Keratinocyte (primary cell): ENCODE measurements around the gene STYXL1. TPM values are rescaled to one million over a fixed set of nuclear protein-coding genes. Genes with fewer than 3 reads are reported as not detected.

Experiments
- DNase-seq: peaks from one replicate; pipeline ENCODE4 v3.0.0-alpha.2; 2011; ENCODE audit warnings: low read depth, missing footprints, low spot score
- FAIRE-seq: peaks from 2 replicates; lab custom pipeline; 2011; peaks lifted over from hg19 to GRCh38; lab: Jason Lieb, UNC
- H2AFZ ChIP-seq: 2 replicates; pipeline ENCODE4 v1.6.0; 2012; ENCODE audit warnings: low read length, control low read depth, inconsistent platforms; ENCODE audit not compliant: control insufficient read depth
- H3K27ac ChIP-seq: 2 replicates; pipeline ENCODE4 v1.5.1; 2011; ENCODE audit warnings: low read length; ENCODE audit not compliant: control insufficient read depth, insufficient read depth
- H3K27me3 ChIP-seq: 3 replicates; pipeline ENCODE4 v1.6.0; 2011; ENCODE audit warnings: low read length; ENCODE audit not compliant: control insufficient read depth, insufficient read depth; ENCODE audit errors: extremely low read depth
- H3K36me3 ChIP-seq, 2 experiments: 2 replicates in 1 of 2; 3 replicates in 1 of 2; pipeline ENCODE4 v1.5.1; 2011; ENCODE audit warnings: low read length in 2 of 2, mild to moderate bottlenecking in 1 of 2; ENCODE audit not compliant: control insufficient read depth in 2 of 2, insufficient read depth in 2 of 2; ENCODE audit errors: extremely low read depth in 1 of 2
- H3K4me1 ChIP-seq: 3 replicates; pipeline ENCODE4 v1.5.1; 2011; ENCODE audit warnings: low read length; ENCODE audit not compliant: control insufficient read depth, insufficient read depth; ENCODE audit errors: extremely low read depth
- H3K4me2 ChIP-seq: 3 replicates; pipeline ENCODE4 v1.6.0; 2011; ENCODE audit warnings: low read depth, low read length; ENCODE audit not compliant: control insufficient read depth, insufficient read depth; ENCODE audit errors: extremely low read depth
- H3K4me3 ChIP-seq, 3 experiments: fragments of 200-600 bp in 1 of 3; sonication (generic) in 1 of 3; 2 replicates in 2 of 3; 3 replicates in 1 of 3; pipeline ENCODE4 v1.5.1; 2011 to 2016; ENCODE audit warnings: low read length in 3 of 3, mild to moderate bottlenecking in 3 of 3, control low read depth in 2 of 3, inconsistent platforms in 1 of 3, low read depth in 1 of 3, mixed read lengths in 1 of 3, mixed run types in 1 of 3, moderate library complexity in 1 of 3; ENCODE audit not compliant: control insufficient read depth in 2 of 3, insufficient read depth in 2 of 3; ENCODE audit errors: extremely low read depth in 1 of 3
- H3K79me2 ChIP-seq: 2 replicates; pipeline ENCODE4 v1.6.0; 2012; ENCODE audit warnings: low read length; ENCODE audit not compliant: control insufficient read depth, insufficient read depth
- H3K9ac ChIP-seq: 3 replicates; pipeline ENCODE4 v1.6.0; 2011; ENCODE audit warnings: low read length; ENCODE audit not compliant: control insufficient read depth, insufficient read depth; ENCODE audit errors: extremely low read depth
- H3K9me1 ChIP-seq: 3 replicates; pipeline ENCODE4 v1.6.0; 2011; ENCODE audit warnings: low read length; ENCODE audit not compliant: control insufficient read depth, insufficient read depth; ENCODE audit errors: extremely low read depth
- H3K9me3 ChIP-seq: 2 replicates; pipeline ENCODE4 v1.5.1; 2012; ENCODE audit warnings: low read depth, low read length; ENCODE audit not compliant: control insufficient read depth
- H4K20me1 ChIP-seq: 3 replicates; pipeline ENCODE4 v1.6.0; 2011; ENCODE audit warnings: low read length; ENCODE audit not compliant: control insufficient read depth, insufficient read depth; ENCODE audit errors: extremely low read depth
- EZH2 ChIP-seq: IDR thresholded peaks from one replicate; pipeline ENCODE4 v1.6.1; 2012; ENCODE audit warnings: inconsistent platforms, mild to moderate bottlenecking, low read length, moderate library complexity
- dilution Hi-C: fragments of 300-500 bp; cut with MboI; formaldehyde crosslinking; loops from one replicate; pipeline ENCODE4 v1.7.0; 2020; ENCODE audit warnings: low sequenced_read_pairs; ENCODE audit not compliant: extremely low pct_ligation_motif_present
- polyA plus RNA-seq, 5 experiments: library from polyadenylated mRNA; depleted of rRNA in 3 of 5; stranded (reverse) in 3 of 5; stranded (forward) in 1 of 5; unstranded in 1 of 5; fragments of >200 nt; gene quantifications; 1 replicate in 1 of 5; 2 replicates in 3 of 5; 3 replicates in 1 of 5; pipeline versions ENCODE4 v1.2.1 to v1.2.3, GENCODE V29; 2011 to 2012; ENCODE audit warnings: missing spikeins in 2 of 5, low read depth in 1 of 5, low replicate concordance in 1 of 5
- TF ChIP-seq, protein P1 (sequence below), 3 experiments: IDR thresholded peaks in 1 of 3; conservative IDR thresholded peaks in 1 of 3; optimal IDR thresholded peaks in 1 of 3; 2 replicates in 2 of 3; 3 replicates in 1 of 3; pipeline versions ENCODE3 to v1.5.1; 2011; ENCODE audit warnings: low read length in 3 of 3, mild to moderate bottlenecking in 3 of 3, moderate library complexity in 2 of 3, control low read depth in 1 of 3, inconsistent platforms in 1 of 3; ENCODE audit not compliant: insufficient read depth in 2 of 3; ENCODE audit errors: extremely low read depth in 1 of 3

STYXL1 gene
- polyA plus RNA-seq, 1 donor (not counting 4 experiments of a cell fraction or from before 2014, with no cell fraction given), result 76.2 TPM

DNA sequence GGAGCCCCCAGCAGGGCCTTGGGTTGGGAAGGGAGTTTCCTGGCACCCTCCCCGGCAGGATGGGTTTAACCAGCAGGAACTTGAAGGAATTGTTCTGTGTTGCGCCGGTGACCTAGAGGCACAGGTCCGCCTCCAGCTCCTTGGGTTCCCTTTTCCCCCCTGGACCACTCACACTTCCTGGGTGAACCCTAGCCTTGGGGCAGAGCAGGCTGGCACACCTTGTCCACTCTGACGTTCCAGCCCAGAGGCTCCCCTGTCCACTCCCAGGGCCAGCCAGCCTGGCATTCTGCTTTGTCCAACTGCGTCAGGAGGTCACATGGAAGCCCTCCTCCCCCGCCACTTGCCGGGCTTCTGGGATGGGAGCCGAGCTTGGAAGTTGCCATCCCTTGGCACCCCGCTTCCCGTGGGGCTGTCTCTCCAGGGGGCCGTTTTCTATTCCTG is 79.2 kb downstream of the STYXL1 start:
- no peak overlapping the region for H2AFZ ChIP-seq
- no peak overlapping the region for H3K27ac ChIP-seq
- no peaks in the 10 kb centered on the region for H4K20me1 ChIP-seq
- peaks cover 3 to 14% of the 10 kb centered on the region in 2 experiments for H3K36me3 ChIP-seq
- H3K4me1 ChIP-seq, result no peaks in the 10 kb centered on the region
- no peak overlapping the region for H3K4me2 ChIP-seq
- dilution Hi-C loops, result no loop called here
- no peaks in the 10 kb centered on the region for H3K79me2 ChIP-seq
- FAIRE-seq (no peak), DNase-seq (no peak)
- H3K9me3 ChIP-seq, result no peaks in the 10 kb centered on the region
- no peaks in the 10 kb centered on the region for H3K9me1 ChIP-seq
- TF ChIP-seq EZH2, result no peak
- TF ChIP-seq, protein P1, sequence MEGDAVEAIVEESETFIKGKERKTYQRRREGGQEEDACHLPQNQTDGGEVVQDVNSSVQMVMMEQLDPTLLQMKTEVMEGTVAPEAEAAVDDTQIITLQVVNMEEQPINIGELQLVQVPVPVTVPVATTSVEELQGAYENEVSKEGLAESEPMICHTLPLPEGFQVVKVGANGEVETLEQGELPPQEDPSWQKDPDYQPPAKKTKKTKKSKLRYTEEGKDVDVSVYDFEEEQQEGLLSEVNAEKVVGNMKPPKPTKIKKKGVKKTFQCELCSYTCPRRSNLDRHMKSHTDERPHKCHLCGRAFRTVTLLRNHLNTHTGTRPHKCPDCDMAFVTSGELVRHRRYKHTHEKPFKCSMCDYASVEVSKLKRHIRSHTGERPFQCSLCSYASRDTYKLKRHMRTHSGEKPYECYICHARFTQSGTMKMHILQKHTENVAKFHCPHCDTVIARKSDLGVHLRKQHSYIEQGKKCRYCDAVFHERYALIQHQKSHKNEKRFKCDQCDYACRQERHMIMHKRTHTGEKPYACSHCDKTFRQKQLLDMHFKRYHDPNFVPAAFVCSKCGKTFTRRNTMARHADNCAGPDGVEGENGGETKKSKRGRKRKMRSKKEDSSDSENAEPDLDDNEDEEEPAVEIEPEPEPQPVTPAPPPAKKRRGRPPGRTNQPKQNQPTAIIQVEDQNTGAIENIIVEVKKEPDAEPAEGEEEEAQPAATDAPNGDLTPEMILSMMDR (optimal IDR thresholded peaks at IDR 0.05 in 1 of 3, IDR thresholded peaks at IDR 0.05 in 1 of 3, conservative IDR thresholded peaks at IDR 0.05 in 1 of 3; ENCODE audit: extremely low read depth in 1 of 3, insufficient read depth in 2 of 3, low read length in 3 of 3), result no peak
- H3K9ac ChIP-seq, result no peak overlapping the region
- H3K4me3 ChIP-seq, result no peak overlapping the region
- no peaks in the 10 kb centered on the region for H3K27me3 ChIP-seq

DNA sequence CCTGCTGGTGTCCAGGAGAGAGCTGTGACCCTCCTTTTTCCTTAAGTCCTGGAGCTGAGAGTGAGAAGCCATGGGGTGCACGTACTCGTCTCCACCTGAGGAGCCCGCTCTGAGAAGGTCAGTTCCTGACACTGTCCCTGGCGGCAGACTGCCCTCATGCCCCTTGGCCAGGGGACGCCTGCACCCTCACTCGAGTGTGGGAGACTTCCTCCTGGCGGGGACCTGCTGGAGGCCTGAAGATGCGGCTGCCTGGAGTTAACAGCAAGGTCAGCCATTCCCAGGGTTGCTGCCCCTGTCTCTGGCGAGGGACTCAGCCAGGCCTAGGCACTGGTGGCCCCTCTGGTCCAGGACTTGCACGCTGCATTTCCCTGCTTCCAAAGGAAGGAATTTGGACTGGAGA is 79.8 kb downstream of the STYXL1 start:
- H3K79me2 ChIP-seq, result no peaks in the 10 kb centered on the region
- dilution Hi-C loops, result no loop called here
- peaks cover 3 to 14% of the 10 kb centered on the region in 2 experiments for H3K36me3 ChIP-seq
- TF ChIP-seq EZH2, result no peak
- TF ChIP-seq, protein P1 (optimal IDR thresholded peaks at IDR 0.05 in 1 of 3, IDR thresholded peaks at IDR 0.05 in 1 of 3, conservative IDR thresholded peaks at IDR 0.05 in 1 of 3; ENCODE audit: extremely low read depth in 1 of 3, insufficient read depth in 2 of 3, low read length in 3 of 3), result no peak
- H3K9ac ChIP-seq, result no peak overlapping the region
- no peaks in the 10 kb centered on the region for H3K4me1 ChIP-seq
- no peaks in the 10 kb centered on the region for H3K9me1 ChIP-seq
- H3K4me2 ChIP-seq, result no peak overlapping the region
- FAIRE-seq (no peak), DNase-seq (no peak)
- no peaks in the 10 kb centered on the region for H4K20me1 ChIP-seq
- H2AFZ ChIP-seq, result no peak overlapping the region
- no peaks in the 10 kb centered on the region for H3K9me3 ChIP-seq
- H3K4me3 ChIP-seq, result no peak overlapping the region
- H3K27ac ChIP-seq, result no peak overlapping the region
- H3K27me3 ChIP-seq, result no peaks in the 10 kb centered on the region
